ENCODE data around the gene WNT3A. TPM values are rescaled to one million over a fixed set of nuclear protein-coding genes. Genes with fewer than 3 reads are reported as not detected.

The WNT3A gene
- total RNA-seq, 2 experiments from 2014 or later, result 0.08 to 0.14 TPM

DNA sequence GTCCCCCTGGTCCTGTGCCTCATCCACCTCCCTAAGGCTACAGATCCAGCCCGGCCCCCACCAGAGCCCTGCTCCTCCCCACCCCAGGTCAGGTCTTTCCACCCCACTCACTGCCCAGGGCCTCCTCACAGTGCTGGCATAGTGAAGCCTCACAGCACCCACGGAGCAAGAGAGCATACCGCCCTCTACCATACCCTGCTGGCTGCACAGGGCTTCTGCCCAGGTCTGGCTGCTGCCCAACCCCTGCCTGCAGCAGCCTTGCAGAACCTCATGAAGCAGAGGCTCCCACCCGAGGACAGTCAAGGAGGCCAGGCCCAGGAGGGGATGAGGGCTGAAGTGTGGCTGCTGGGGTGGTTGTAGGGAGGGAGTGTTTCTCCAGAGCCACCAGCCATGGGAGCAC is 56.0 kb downstream of the WNT3A start:
- peaks cover 59 to 85% of the 10 kb centered on the region in 2 experiments for H3K27me3 ChIP-seq (ENCODE audit: control insufficient read depth in 1 of 2, insufficient read depth in 2 of 2, low read length in 2 of 2)
- Mint-ChIP-seq H3K36me3 (ENCODE audit: low read depth) (no peaks in the 10 kb centered on the region), H3K27ac (no peak overlapping the region), H3K9me3 (no peaks in the 10 kb centered on the region), H3K4me1 (ENCODE audit: low read depth) (peaks cover 6% of the 10 kb centered on the region), H3K27me3 (peaks cover 43% of the 10 kb centered on the region), H3K4me3 (no peak overlapping the region)
- TF ChIP-seq, protein P1, sequence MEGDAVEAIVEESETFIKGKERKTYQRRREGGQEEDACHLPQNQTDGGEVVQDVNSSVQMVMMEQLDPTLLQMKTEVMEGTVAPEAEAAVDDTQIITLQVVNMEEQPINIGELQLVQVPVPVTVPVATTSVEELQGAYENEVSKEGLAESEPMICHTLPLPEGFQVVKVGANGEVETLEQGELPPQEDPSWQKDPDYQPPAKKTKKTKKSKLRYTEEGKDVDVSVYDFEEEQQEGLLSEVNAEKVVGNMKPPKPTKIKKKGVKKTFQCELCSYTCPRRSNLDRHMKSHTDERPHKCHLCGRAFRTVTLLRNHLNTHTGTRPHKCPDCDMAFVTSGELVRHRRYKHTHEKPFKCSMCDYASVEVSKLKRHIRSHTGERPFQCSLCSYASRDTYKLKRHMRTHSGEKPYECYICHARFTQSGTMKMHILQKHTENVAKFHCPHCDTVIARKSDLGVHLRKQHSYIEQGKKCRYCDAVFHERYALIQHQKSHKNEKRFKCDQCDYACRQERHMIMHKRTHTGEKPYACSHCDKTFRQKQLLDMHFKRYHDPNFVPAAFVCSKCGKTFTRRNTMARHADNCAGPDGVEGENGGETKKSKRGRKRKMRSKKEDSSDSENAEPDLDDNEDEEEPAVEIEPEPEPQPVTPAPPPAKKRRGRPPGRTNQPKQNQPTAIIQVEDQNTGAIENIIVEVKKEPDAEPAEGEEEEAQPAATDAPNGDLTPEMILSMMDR (IDR thresholded peaks at IDR 0.05), result no peak
- H3K9me3 ChIP-seq (ENCODE audit: control insufficient read depth in 1 of 2, insufficient read depth in 1 of 2, low read length in 2 of 2), result peaks cover 0 to 56% of the 10 kb centered on the region in 2 experiments
- intact Hi-C loops (cut with DNase I, micrococcal nuclease), result no loop called here
- peaks cover 27% of the 10 kb centered on the region for H3K4me1 ChIP-seq (ENCODE audit: insufficient read depth, low read length)
- ATAC-seq (ENCODE audit: poor library complexity), result no peak
- POLR2A ChIA-PET, result no interaction called here
- H3K27ac ChIP-seq (ENCODE audit: low read depth in 1 of 2, low read length in 2 of 2), result no peak overlapping the region
- DNase-seq, result no peak
- CTCF ChIA-PET, result no interaction called here
- H3K4me3 ChIP-seq (ENCODE audit: low read length), result no peak overlapping the region
- H3K36me3 ChIP-seq (ENCODE audit: insufficient read depth, low read length), result no peaks in the 10 kb centered on the region

DNA sequence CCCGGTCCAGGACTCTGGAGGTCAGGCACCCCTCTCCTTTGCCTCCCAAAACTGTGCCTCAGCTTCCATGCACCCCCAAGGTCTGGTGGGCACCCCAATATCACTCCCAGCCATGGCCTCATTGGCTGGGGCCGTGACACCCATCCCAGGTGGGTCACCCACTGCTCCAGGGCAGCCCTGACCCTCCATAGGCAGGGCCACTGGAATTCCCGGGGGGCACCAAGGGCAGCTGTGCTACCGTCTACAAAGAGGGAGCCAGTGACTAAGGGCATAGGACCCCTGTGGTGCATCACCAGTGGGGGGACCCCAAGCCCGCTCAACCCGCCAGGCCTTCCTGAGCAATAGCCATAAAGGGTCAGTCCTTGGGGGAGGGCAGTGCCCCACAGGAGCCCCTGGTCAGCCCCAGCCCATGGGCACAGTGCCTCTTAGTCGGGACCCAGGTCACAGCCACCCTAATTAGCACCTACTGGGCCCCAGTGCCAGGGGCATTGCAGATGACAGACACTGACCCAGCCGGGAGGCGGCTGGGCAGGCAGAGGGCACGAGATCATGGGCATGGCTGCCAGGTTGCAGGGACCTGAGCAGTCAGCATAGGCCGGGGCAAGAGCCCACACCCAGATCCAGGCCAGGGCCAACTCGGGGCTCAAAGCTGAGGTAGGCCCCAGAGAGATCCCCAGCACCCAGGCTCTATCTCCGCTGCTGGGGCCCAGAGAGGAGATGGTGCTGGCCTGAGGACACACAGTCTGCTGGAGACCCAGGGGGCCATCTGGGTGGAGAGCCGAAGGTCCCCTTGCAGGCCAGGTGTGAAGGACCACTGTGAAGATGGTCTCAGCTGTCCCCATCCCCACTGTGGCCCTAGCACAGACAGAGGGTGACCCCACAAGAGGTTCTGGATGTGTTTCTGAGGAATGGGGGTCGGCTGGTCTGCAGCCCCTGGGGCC is 56.7 kb downstream of the WNT3A start:
- Histone ChIP-seq H3K36me3 (ENCODE audit: insufficient read depth, low read length) (no peaks in the 10 kb centered on the region), H3K4me3 (ENCODE audit: low read length) (no peak overlapping the region), H3K9me3 (ENCODE audit: control insufficient read depth in 1 of 2, insufficient read depth in 1 of 2, low read length in 2 of 2) (peaks cover 0 to 56% of the 10 kb centered on the region in 2 experiments), H3K27me3 (ENCODE audit: control insufficient read depth in 1 of 2, insufficient read depth in 2 of 2, low read length in 2 of 2) (peaks cover 58 to 83% of the 10 kb centered on the region in 2 experiments), H3K27ac (ENCODE audit: low read depth in 1 of 2, low read length in 2 of 2) (no peak overlapping the region), H3K4me1 (ENCODE audit: insufficient read depth, low read length) (peaks cover 26% of the 10 kb centered on the region)
- CTCF ChIA-PET, result no interaction called here
- H3K4me1 Mint-ChIP-seq (ENCODE audit: low read depth), result peaks cover 6% of the 10 kb centered on the region
- POLR2A ChIA-PET, result interaction anchor here (0.5 kb wide), 1 partner anchor 383 kb away, joined by 3 read pairs; no protein-coding TSS in a partner anchor
- TF ChIP-seq, protein P1 (IDR thresholded peaks at IDR 0.05), result no peak
- DNase-seq (no peak), ATAC-seq (ENCODE audit: poor library complexity) (no peak)
- no peaks in the 10 kb centered on the region for H3K9me3 Mint-ChIP-seq
- no peaks in the 10 kb centered on the region for H3K36me3 Mint-ChIP-seq (ENCODE audit: low read depth)
- H3K27ac Mint-ChIP-seq, result no peak overlapping the region
- H3K4me3 Mint-ChIP-seq, result no peak overlapping the region
- intact Hi-C loops (cut with DNase I, micrococcal nuclease), result no loop called here
- H3K27me3 Mint-ChIP-seq, result peaks cover 38% of the 10 kb centered on the region

DNA sequence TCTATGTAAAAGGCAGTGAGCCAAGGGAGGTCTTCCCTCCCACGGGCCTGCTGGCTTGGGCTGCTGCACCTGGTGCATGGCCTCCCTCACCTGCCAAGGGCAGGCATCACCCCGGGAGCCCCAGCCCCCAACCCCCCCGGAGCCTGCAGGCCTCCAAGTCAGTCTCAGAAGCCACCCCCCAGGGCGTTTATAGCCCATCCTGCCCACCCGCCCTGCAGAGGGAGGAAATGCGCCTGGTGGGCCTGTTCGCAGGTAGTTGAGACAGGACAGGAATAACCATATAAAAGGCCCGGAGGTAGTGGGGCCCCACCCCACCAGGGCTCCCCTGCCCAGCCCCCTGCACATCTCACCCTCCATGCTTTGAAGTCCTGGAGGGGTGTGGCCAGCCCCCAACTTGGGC is 57.5 kb downstream of the WNT3A start:
- intact Hi-C loops (cut with DNase I, micrococcal nuclease), result no loop called here
- ATAC-seq (ENCODE audit: poor library complexity) (no peak), DNase-seq (peak in 1 of 14 experiments; percentile 21)
- H3K4me3 ChIP-seq (ENCODE audit: low read length), result no peak overlapping the region
- peaks cover 6% of the 10 kb centered on the region for H3K4me1 Mint-ChIP-seq (ENCODE audit: low read depth)
- H3K27ac ChIP-seq (ENCODE audit: low read depth in 1 of 2, low read length in 2 of 2), result no peak overlapping the region
- peaks cover 34% of the 10 kb centered on the region for H3K27me3 Mint-ChIP-seq
- H3K27ac Mint-ChIP-seq, result no peak overlapping the region
- ChIA-PET POLR2A (interaction anchor here (0.5 kb wide), 1 partner anchor 382 kb away, joined by 3 read pairs; no protein-coding TSS in a partner anchor), CTCF (no interaction called here)
- H3K4me3 Mint-ChIP-seq, result no peak overlapping the region
- H3K36me3 ChIP-seq (ENCODE audit: insufficient read depth, low read length), result no peaks in the 10 kb centered on the region
- H3K27me3 ChIP-seq (ENCODE audit: control insufficient read depth in 1 of 2, insufficient read depth in 2 of 2, low read length in 2 of 2), result peaks cover 54 to 86% of the 10 kb centered on the region in 2 experiments
- no peaks in the 10 kb centered on the region for H3K36me3 Mint-ChIP-seq (ENCODE audit: low read depth)
- TF ChIP-seq, protein P1 (IDR thresholded peaks at IDR 0.05), result no peak
- H3K9me3 ChIP-seq (ENCODE audit: control insufficient read depth in 1 of 2, insufficient read depth in 1 of 2, low read length in 2 of 2), result peaks cover 0 to 55% of the 10 kb centered on the region in 2 experiments
- peaks cover 18% of the 10 kb centered on the region for H3K4me1 ChIP-seq (ENCODE audit: insufficient read depth, low read length)
- no peaks in the 10 kb centered on the region for H3K9me3 Mint-ChIP-seq

All from CD4-positive, alpha-beta T cell (primary cell).